ENCODE results near the gene BOD1L1.

BOD1L1 gene

GRCh38 chr4:13537011-13537831 lies 90.3 kb downstream of the BOD1L1 start:
- ChIA-PET CTCF (interaction anchor here (0.6 to 1.3 kb wide), 2 partner anchors 11 to 12 kb away, joined by 3 to 5 read pairs; no protein-coding TSS in a partner anchor), POLR2A (no interaction called here)
- no peak for TF ChIP-seq CTCF (IDR thresholded peaks at IDR 0.05; ENCODE audit: insufficient read depth, low read length, missing control alignments)
- no peak overlapping the region for H3K4me3 ChIP-seq (ENCODE audit: low read depth, low read length)
- no peak for DNase-seq (ENCODE audit: low read depth, low spot score)

- ChIA-PET CTCF (interaction anchor here (1.3 kb wide), 1 partner anchor 12 kb away, joined by 5 read pairs; no protein-coding TSS in a partner anchor), POLR2A (no interaction called here)
- TF ChIP-seq CTCF (IDR thresholded peaks at IDR 0.05; ENCODE audit: insufficient read depth, low read length, missing control alignments), result no peak
- no peak for DNase-seq (ENCODE audit: low read depth, low spot score)
- no peak overlapping the region for H3K4me3 ChIP-seq (ENCODE audit: low read depth, low read length)
Measured at GRCh38 chr4:13536607-13537006, 90.9 kb downstream of the BOD1L1 start.

DNA sequence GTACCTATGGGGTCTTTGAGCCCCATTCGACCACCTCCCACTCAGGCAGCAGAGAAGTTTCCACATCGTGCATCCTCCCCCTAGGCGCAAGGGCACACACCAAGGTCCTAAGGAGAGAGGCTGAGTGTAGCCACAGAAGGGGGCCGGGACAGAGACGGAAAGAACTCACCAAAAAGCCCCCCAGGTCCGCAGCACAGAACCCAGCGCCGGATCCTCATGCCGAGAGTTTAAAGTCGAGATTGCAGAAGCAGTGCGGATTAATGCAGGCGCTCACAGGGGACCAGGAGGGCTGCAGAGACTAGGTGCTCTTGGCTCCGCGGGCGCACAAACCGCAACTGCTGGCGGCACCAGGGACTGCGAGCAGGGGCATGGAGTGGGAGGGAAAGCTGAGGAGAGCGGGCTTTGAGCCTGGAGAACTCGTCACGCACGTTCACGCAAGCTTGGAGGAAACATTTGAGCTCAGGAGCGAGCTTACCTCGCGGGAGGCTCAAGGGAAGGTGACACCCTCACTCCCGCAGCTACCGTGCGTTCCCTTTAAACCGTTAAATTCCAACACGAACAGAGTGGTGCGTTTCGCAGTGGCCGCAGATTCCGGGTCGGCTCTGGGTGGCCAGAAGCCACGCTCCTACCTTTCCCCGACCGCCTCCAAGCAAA lies 91.7 kb downstream of the BOD1L1 start:
- POLR2A ChIA-PET, result no interaction called here
- no peak for TF ChIP-seq CTCF (IDR thresholded peaks at IDR 0.05; ENCODE audit: insufficient read depth, low read length, missing control alignments)
- no peak for DNase-seq (ENCODE audit: low read depth, low spot score)
- CTCF ChIA-PET, result no interaction called here
- H3K4me3 ChIP-seq (ENCODE audit: low read depth, low read length), result no peak overlapping the region

DNA sequence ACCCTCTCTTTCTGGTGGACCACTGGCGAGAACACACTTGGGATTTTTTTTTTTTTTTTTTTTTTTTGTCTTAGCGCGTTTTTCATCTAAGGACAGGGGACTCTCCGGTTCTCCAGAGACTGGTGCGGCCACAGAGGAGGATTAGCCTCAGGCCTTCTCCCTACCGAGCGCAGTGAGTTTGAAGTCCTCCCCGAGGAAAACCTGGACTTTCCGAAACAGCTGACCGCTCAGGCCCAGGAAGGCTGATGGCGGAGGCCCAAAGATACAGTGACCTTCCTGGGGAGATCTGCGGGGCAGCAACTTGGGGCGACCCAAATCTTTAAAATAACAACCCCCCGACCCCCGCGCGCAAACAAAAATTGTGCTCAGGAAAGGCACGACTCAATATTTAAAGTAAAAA lies 92.4 kb downstream of the BOD1L1 start:
- DNase-seq (ENCODE audit: low read depth, low spot score), result no peak
- POLR2A ChIA-PET, result no interaction called here
- no peak for TF ChIP-seq CTCF (IDR thresholded peaks at IDR 0.05; ENCODE audit: insufficient read depth, low read length, missing control alignments)
- CTCF ChIA-PET, result no interaction called here
- H3K4me3 ChIP-seq (ENCODE audit: low read depth, low read length), result no peak overlapping the region

- no peak for DNase-seq (ENCODE audit: low read depth, low spot score)
- POLR2A ChIA-PET, result no interaction called here
- no peak for TF ChIP-seq CTCF (IDR thresholded peaks at IDR 0.05; ENCODE audit: insufficient read depth, low read length, missing control alignments)
Measured at GRCh38 chr4:13534344-13535063, 93.0 kb downstream of the BOD1L1 start.

More at GRCh38 chr4:13534344-13535063, 93.0 kb downstream of the BOD1L1 start:
- CTCF ChIA-PET, result no interaction called here
- no peak overlapping the region for H3K4me3 ChIP-seq (ENCODE audit: low read depth, low read length)

Measured in AG04449 (cell line).